GM19193 (cell line): ENCODE data around the gene PROCA1.
A peak's percentile ranks its signal among the peaks of the same experiment; 100 is the strongest.

ENCODE experiments used
- POLR2A ChIP-seq: IDR thresholded peaks from 4 replicates; pipeline ENCODE4 v1.6.1; 2011; ENCODE audit not compliant: insufficient read depth, insufficient read length; ENCODE audit errors: extremely low read depth

Gene PROCA1

GRCh38 chr17:28710861-28711722 lies 596 bp downstream of the PROCA1 start:
- peak; percentile 62 for TF ChIP-seq POLR2A

GRCh38 chr17:28707339-28707720 lies 4.4 kb downstream of the PROCA1 start:
- no peak for TF ChIP-seq POLR2A

GRCh38 chr17:28706471-28707338 lies 5.0 kb downstream of the PROCA1 start:
- no peak for TF ChIP-seq POLR2A

- peak; percentile 19 for TF ChIP-seq POLR2A
Measured at GRCh38 chr17:28705728-28706334, 5.9 kb downstream of the PROCA1 start.

- no peak for TF ChIP-seq POLR2A
Measured at GRCh38 chr17:28705074-28705659, 6.5 kb downstream of the PROCA1 start.

- no peak for TF ChIP-seq POLR2A
Measured at GRCh38 chr17:28704219-28704858, 7.3 kb downstream of the PROCA1 start.

GRCh38 chr17:28703552-28704218 lies 8.0 kb downstream of the PROCA1 start:
- TF ChIP-seq POLR2A: no peak

- TF ChIP-seq POLR2A: no peak
Measured at GRCh38 chr17:28702752-28703150, 8.9 kb downstream of the PROCA1 start.

GRCh38 chr17:28702026-28702751 lies 9.5 kb downstream of the PROCA1 start:
- no peak for TF ChIP-seq POLR2A

GRCh38 chr17:28700830-28701492 lies 10.7 kb downstream of the PROCA1 start:
- no peak for TF ChIP-seq POLR2A

GRCh38 chr17:28700278-28700677 lies 11.4 kb downstream of the PROCA1 start:
- TF ChIP-seq POLR2A: no peak

- no peak for TF ChIP-seq POLR2A
Measured at GRCh38 chr17:28698253-28698941, 13.3 kb downstream of the PROCA1 start.
